Activated effector memory CD4-positive, alpha-beta T cell treated with Interleukin-2 at 50 U/mL for 16 hours (primary cell): ENCODE data around the gene RET.

ENCODE experiments used
- DNase-seq: peaks from one replicate; pipeline ENCODE4 v3.0.0-alpha.2; 2020

Gene RET

DNA sequence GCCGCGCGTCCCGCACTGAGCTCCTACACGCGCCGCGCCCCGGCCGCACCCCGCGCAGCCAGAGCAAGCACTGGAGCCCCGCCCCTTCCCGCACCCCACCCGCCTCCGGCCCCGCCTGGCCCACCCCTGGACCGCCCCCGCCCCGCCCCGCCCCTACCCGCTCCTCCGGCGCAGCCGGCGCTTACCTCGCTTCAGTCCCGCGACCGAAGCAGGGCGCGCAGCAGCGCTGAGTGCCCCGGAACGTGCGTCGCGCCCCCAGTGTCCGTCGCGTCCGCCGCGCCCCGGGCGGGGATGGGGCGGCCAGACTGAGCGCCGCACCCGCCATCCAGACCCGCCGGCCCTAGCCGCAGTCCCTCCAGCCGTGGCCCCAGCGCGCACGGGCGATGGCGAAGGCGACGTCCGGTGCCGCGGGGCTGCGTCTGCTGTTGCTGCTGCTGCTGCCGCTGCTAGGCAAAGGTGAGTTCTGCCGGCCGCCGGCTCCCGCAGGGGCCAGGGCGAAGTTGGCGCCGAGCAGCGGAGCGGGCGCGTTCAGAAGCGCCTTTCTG lies at the start of gene RET:
Gene RET, plus strand, starts transcription at position 194 of the 545 bp plus-strand sequence. Its CDS starts 190 bp downstream, at position 384.
- no peak for DNase-seq

DNA sequence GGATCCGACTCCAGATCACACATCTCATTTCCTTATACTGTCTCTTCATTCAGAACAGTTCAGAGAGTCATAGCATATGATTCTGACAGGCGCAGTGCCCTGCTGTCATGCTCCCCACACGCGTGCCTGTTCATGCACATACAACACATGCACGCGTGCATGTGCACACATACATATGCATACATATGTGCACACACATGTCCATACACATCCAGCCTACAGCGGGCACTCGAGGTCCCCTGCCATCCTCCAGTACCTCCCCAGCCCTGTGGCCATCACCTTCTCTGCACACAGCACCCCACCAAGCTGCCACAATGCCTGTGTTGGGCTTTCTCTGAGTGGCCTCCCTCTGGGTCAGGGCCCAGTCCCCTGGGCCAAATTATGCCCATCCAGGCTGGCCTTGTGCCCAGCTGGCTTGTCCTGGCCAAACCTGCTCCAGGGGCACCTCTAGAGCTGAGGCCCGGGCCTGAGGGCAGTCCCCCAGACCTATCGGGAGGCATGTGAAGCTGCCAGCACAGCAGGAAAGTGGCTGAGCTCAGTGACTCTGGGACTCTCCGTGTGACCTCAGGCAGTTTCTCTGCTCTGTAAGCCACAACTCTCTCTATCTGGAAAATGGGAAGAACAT lies 49.4 kb upstream of the RET start:
- no peak for DNase-seq

DNA sequence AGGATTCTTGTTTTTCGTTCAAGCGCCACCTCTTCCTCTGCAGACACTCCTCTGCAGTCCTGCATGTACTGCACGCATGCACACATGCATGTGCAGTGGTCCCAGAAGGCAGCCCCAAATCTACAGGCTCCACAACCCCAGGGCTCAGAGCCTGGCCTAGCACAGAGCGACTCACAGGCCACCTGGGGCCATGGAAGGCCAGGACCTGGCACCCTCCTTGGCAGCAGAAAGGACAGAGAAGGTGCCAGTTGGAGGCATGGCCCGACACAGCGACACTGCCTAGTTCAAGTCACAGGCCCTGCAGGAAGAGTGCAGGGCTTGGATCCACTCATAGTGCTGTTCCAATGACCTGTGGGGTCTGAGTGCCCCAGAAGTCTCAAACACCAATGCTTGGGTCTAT lies 48.7 kb upstream of the RET start:
- no peak for DNase-seq

DNA sequence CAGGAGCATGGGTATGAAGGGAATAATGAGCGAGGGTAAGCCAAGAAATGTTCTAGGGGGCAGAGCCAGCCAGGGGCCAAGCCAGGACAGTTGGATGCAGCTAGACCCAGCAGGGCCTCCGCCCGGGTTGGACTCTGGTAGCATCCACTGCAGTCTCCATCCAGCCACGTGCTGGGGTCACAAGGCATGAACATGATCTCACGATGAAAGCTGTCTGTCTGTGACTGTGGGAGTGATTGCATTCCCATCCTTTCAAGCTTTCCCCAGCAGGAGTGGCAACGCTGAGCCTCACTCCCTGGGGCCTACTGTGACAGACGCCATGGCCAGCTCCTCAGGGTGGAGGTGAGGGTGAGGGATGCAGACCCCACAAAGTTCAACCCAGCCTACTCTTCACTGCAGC lies 47.8 kb upstream of the RET start:
- DNase-seq: no peak

DNA sequence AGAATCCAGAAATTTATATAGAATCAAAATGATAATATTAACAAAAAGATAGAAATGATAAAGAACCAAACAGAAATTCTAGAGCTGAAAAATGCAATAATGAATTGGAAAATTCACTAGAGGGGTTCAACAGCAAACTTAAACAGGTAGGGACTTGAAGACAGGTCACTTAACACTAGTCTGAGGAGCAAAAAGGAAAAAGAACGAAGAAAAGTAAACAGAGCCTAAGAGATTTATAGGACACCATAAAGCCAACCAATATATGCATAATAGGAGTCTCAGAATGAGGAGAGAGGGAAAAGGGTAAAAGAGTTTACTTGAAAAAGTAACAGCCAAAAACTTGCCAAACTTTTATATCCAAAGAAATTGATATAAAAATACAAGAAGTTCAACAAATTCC lies 44.3 kb upstream of the RET start:
- no peak for DNase-seq

GRCh38 chr10:43035800-43036199 lies 41.1 kb upstream of the RET start:
- no peak for DNase-seq

- DNase-seq: no peak
Observed at GRCh38 chr10:43036481-43037428, 40.1 kb upstream of the RET start.

DNA sequence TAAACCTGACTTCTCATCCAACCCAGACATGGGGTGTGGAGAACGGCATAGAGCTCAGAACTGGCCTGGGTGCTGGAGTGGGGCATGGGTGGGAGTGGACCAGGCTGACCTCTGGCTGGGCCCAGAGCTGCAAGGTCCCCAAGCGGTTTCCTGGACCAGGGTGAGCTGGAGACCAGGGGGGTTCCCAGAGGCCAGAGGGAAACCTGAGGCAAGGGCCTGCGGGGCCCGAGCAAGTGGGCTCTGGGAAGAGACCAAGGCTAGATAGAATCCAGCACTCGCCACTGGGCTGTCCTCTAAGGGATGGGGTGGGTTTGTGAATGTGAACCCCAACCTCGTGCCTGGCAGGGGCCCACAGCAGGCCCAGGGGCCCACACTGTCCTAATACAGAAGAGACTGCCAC lies 39.4 kb upstream of the RET start:
- no peak for DNase-seq

DNA sequence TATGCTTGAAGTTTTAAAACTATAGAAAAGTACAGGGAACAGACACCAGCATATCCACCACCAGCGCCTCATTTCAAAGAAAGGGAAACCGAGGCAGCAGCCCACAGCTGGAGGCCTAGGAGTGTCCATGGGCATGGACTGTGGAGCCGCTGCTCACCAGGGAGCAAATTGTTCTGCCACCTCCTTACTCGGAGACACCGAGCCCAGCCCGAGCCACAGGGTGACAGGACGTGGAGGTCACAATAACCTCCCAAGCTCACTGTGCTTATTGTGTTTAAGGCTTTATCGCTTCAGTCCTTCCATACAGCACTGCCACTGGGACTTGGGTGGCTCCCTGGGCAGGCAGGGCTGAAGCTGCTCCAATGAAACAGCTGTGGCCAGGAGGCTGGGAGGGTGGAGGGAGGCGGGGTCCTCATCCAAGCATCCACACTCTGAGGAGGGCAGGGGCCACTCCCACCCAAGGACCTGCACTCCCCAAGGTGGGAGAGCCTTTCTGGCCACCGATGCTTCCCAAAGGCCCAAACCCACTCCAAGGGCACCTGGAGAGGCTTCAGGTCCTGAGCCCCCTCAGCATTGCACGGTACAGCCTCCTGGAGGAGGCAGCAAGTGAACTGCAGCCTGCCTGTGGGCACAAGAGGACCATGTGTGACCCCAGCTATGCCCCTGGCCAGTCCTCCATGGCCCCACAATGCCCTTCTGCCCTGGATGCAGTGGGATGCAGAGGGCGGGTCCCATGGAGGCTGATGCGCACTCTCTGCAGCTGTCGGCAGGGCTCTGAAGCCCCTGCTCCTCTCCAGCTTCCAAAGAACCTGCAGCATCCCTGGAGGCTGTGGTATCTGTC lies 38.7 kb upstream of the RET start:
- DNase-seq: no peak

- no peak for DNase-seq
Observed at GRCh38 chr10:43038783-43039623, 37.9 kb upstream of the RET start.

DNA sequence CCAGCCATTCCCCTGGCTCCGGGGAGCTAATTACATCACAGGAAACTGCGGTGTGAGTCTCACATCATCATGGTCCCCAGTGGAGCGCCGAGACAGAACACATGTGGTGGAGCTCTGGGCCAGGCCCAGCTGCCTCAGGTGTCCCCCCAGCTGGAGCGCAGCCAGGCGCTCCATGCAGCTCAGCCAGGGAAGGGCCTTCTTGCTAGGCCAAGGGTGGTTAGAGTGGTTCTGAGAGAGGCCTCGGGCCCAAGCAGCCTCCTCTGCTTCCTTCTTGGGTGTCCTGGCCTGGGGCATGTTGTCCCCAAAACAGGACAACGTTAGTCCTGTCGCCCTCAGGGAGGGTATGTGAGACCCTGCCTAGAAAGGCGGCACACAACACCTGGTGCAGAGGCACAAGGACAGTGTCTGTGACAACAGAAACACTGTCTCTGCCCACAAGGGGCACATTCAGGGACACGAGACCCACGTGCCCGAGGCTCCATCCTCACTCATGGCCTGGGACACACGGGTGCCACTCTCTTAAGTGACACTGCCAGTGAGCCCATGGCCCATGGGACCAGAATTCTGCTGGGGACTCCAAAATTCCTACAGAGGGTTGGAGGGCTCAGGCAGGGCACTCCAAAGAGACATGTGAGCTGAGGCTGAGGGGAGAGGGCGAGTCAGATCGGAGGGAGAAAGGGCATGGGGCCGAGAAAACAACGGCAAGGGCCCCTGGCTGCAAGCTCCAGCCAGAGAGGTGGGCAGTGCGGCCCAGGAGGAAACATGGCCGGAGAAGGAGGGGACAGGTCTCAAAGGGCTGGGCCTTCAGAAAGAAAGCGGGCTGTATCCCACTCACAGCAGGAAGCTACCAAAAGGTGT lies 37.0 kb upstream of the RET start:
- no peak for DNase-seq

DNA sequence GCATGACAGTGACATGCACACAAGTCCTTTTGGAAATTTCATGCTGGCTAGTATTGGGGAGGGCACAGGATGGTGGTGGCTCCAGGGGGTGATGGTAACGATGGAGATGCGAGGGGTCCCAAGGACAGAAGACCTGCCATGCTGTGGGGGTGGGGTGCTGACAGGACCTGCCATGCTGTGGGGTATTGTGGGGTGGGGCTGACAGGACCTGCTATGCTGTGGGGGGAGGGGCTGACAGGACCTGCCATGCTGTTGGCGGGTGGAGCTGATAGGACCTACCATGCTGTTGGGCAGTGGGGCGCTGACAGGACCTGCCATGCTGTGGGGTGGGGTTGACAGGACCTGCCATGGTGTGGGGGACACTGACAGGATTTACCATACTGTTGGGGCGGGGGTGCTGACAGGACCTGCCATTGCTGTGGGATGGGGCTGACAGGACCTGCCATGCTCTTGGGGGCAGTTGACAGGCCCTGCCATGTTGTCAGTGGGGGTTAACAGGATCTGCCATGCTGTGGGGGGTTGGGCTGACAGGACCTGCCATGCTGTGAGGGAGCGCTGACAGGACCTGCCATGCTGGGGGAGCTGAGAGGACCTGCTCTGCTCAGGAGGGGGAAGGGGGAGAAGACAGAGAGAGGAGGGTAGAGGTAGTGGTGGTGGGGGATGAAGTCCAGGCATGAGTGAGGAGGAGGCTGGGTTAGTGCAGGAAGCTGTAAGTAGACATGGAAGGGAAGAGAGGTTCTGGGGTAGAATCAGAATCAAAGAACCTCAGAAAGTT lies 36.2 kb upstream of the RET start:
- no peak for DNase-seq

GRCh38 chr10:43041422-43042342 lies 35.2 kb upstream of the RET start:
- no peak for DNase-seq

- no peak for DNase-seq
Observed at GRCh38 chr10:43042503-43043341, 34.1 kb upstream of the RET start.

- DNase-seq: no peak
Observed at GRCh38 chr10:43043342-43043772, 33.5 kb upstream of the RET start.

- no peak for DNase-seq
Observed at GRCh38 chr10:43043773-43044447, 33.0 kb upstream of the RET start.

DNA sequence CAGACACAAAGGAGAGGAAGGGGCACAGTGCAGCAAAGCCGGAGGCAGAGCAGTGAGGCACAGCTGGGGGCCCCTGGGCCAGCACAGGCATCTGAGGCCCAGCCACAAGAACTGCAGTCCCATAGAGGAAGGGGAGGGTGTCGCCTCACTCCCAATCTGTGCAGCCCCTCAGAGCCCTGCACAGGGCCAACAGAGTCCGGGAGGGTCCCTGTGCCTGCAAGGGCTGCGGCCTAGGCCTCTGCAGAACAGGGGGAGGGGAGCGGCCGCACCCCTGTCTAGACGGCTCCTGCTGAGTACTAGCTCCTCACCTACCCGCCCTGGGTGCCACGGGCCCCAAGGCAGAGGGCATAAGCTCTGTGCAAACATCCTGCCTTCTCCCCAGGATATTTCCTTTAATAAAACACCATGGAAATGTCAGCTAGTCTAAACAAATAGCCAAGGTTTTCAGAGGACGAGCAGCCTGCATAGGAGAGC lies 32.4 kb upstream of the RET start:
- no peak for DNase-seq
